Measurements from ENCODE around the gene CASZ1.

CASZ1 gene

GRCh38 chr1:10727751-10728232 is 68.7 kb downstream of the CASZ1 start:
- no peak for TF ChIP-seq TAF1 (IDR thresholded peaks at IDR 0.05; ENCODE audit: borderline replicate concordance, low read depth, low read length)
- no peak for TF ChIP-seq POLR2A (IDR thresholded peaks at IDR 0.05; ENCODE audit: low read depth, low read length)
- no peak for TF ChIP-seq POLR2AphosphoS5 (IDR thresholded peaks at IDR 0.05; ENCODE audit: low read depth, low read length)
- FAIRE-seq: no peak
- DNase-seq (ENCODE audit: insufficient read length): no peak

GRCh38 chr1:10726355-10726754 is 70.1 kb downstream of the CASZ1 start:
- DNase-seq (ENCODE audit: insufficient read length): no peak
- no peak for FAIRE-seq
- TF ChIP-seq POLR2A (IDR thresholded peaks at IDR 0.05; ENCODE audit: low read depth, low read length) (no peak), POLR2AphosphoS5 (IDR thresholded peaks at IDR 0.05; ENCODE audit: low read depth, low read length) (no peak), TAF1 (IDR thresholded peaks at IDR 0.05; ENCODE audit: borderline replicate concordance, low read depth, low read length) (no peak)

GRCh38 chr1:10724948-10725847 is 71.2 kb downstream of the CASZ1 start:
- DNase-seq (ENCODE audit: insufficient read length) (no peak), FAIRE-seq (no peak)
- TF ChIP-seq POLR2A (IDR thresholded peaks at IDR 0.05; ENCODE audit: low read depth, low read length) (no peak), POLR2AphosphoS5 (IDR thresholded peaks at IDR 0.05; ENCODE audit: low read depth, low read length) (no peak), TAF1 (IDR thresholded peaks at IDR 0.05; ENCODE audit: borderline replicate concordance, low read depth, low read length) (no peak)

DNA sequence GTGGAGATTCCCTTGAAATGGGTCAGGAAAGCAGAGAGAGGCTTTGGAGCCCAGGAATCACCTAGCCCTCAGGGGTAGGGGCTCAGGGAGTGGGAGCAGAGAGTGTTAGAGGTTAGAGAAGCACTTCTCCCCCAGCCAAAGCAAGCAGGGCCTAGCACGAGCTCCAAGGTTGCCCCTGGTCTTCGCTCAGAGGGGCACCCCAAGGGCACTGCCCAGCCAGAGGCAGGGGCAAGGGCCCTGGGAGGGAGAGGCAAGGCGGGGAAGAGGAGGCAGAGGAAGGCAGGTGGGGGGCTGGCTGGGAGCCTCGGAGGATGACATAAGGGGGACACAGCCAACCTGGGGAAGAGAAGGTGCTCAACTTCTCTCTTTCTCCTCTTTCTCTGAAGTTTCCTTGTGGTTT is 71.9 kb downstream of the CASZ1 start:
- no peak for FAIRE-seq
- no peak for TF ChIP-seq POLR2AphosphoS5 (IDR thresholded peaks at IDR 0.05; ENCODE audit: low read depth, low read length)
- TF ChIP-seq POLR2A (IDR thresholded peaks at IDR 0.05; ENCODE audit: low read depth, low read length): no peak

DNA sequence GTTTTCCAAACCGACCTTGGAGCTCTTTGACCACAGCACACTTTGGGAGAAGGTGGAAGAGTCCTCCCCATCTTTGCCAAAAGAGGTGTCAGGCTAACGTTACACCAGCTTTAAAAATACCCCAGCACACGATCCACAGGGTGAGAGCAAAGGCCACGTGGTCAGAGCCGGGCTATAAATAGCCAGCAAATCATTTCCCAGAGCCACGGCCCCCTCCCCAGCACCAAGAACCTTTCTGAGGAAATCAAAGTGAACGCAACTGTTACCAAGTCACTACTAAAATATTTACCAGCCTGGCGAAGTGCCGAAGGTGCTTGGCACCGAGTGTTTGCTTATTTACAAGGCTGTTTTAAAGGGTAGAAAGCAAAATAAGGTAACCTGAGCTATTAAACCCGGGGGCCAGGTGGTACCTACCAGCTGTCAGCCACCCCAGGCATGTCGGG is 72.4 kb downstream of the CASZ1 start:
- TF ChIP-seq POLR2A (IDR thresholded peaks at IDR 0.05; ENCODE audit: low read depth, low read length) (no peak), POLR2AphosphoS5 (IDR thresholded peaks at IDR 0.05; ENCODE audit: low read depth, low read length) (no peak), TAF1 (IDR thresholded peaks at IDR 0.05; ENCODE audit: borderline replicate concordance, low read depth, low read length) (no peak)
- no peak for FAIRE-seq
- DNase-seq (ENCODE audit: insufficient read length): no peak

More for the DNA sequence above, 71.9 kb downstream of the CASZ1 start:
- no peak for DNase-seq (ENCODE audit: insufficient read length)

DNA sequence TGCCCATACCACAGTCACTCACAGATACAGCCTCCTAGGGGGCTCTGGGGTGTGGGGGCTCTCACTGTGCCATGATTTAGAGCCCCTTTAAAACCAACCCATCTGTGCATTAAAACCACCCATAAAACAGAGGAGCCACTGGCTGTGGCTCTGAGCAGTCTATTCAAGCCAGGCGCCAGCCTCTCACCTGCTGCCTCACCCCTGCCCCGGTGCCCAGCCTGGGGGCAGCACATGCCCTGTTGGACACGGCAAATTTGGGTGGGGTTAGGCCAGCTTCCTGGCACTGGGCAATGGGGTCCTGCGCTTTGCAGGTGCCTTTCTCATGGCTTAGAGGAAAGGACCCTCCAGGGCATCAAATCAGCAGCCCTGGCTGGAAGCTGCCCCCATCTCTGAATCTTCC is 73.1 kb downstream of the CASZ1 start:
- TF ChIP-seq POLR2AphosphoS5 (IDR thresholded peaks at IDR 0.05; ENCODE audit: low read depth, low read length) (no peak), POLR2A (IDR thresholded peaks at IDR 0.05; ENCODE audit: low read depth, low read length) (no peak), TAF1 (IDR thresholded peaks at IDR 0.05; ENCODE audit: borderline replicate concordance, low read depth, low read length) (no peak)
- FAIRE-seq (no peak), DNase-seq (ENCODE audit: insufficient read length) (no peak)

- TF ChIP-seq TAF1 (IDR thresholded peaks at IDR 0.05; ENCODE audit: borderline replicate concordance, low read depth, low read length): no peak
- TF ChIP-seq POLR2AphosphoS5 (IDR thresholded peaks at IDR 0.05; ENCODE audit: low read depth, low read length): no peak
- no peak for TF ChIP-seq POLR2A (IDR thresholded peaks at IDR 0.05; ENCODE audit: low read depth, low read length)
- DNase-seq (ENCODE audit: insufficient read length) (no peak), FAIRE-seq (no peak)
Measured at GRCh38 chr1:10722803-10723202, 73.6 kb downstream of the CASZ1 start.

DNA sequence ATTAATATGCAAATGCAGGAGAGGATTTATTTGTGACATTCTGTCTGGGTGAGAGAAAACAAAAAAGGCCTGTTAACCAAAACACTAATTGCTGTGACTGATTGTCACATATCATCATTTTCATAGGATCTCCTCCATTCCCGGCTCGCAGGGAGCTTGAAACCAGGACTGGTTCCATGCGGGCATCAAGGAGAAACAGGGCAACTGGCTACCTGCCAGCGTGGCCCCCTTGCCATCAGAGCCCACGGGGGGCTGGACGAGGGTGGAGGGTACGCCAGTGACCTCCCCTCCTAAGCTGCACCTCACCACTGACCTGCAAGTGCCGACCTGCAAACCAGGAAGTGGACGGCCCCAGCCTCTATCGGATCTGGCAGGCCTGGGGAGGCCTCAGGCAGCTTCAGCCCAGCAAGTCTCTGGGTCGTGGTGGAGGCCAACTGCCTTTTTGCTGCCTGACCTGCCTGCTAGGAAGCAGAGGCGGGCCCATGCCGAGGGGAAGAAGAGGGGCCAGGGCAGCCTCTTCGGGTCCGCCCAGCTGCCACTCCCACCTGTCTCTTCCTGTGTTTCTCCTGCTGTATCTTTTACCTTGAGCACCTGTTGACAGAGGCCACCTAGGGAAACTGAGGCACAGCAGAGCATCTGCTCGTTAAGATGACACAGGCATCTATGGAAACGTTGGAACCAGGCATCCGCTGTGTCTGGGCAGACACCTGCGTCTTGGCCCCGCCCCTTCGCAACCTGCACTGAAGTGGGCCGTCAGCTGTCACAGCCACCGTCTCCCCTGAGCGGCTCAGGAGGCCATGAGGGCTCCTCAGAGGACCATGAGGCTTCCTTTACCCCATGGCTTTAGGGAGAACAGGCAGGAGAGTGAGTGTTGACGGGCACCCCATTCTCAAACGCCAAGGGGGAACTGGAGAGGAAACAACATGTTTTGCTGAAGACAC is 74.8 kb downstream of the CASZ1 start:
- FAIRE-seq (no peak), DNase-seq (ENCODE audit: insufficient read length) (no peak)
- TF ChIP-seq TAF1 (IDR thresholded peaks at IDR 0.05; ENCODE audit: borderline replicate concordance, low read depth, low read length) (no peak), POLR2A (IDR thresholded peaks at IDR 0.05; ENCODE audit: low read depth, low read length) (no peak), POLR2AphosphoS5 (IDR thresholded peaks at IDR 0.05; ENCODE audit: low read depth, low read length) (no peak)

GRCh38 chr1:10720635-10721034 is 75.8 kb downstream of the CASZ1 start:
- DNase-seq (ENCODE audit: insufficient read length): no peak
- FAIRE-seq: no peak
- TF ChIP-seq TAF1 (IDR thresholded peaks at IDR 0.05; ENCODE audit: borderline replicate concordance, low read depth, low read length): no peak
- no peak for TF ChIP-seq POLR2A (IDR thresholded peaks at IDR 0.05; ENCODE audit: low read depth, low read length)
- TF ChIP-seq POLR2AphosphoS5 (IDR thresholded peaks at IDR 0.05; ENCODE audit: low read depth, low read length): no peak

- no peak for TF ChIP-seq POLR2A (IDR thresholded peaks at IDR 0.05; ENCODE audit: low read depth, low read length)
- no peak for TF ChIP-seq TAF1 (IDR thresholded peaks at IDR 0.05; ENCODE audit: borderline replicate concordance, low read depth, low read length)
- no peak for TF ChIP-seq POLR2AphosphoS5 (IDR thresholded peaks at IDR 0.05; ENCODE audit: low read depth, low read length)
- DNase-seq (ENCODE audit: insufficient read length) (no peak), FAIRE-seq (no peak)
Measured at GRCh38 chr1:10718083-10718415, 78.4 kb downstream of the CASZ1 start.

GRCh38 chr1:10717296-10718082 is 79.0 kb downstream of the CASZ1 start:
- FAIRE-seq: no peak
- DNase-seq (ENCODE audit: insufficient read length): no peak
- no peak for TF ChIP-seq TAF1 (IDR thresholded peaks at IDR 0.05; ENCODE audit: borderline replicate concordance, low read depth, low read length)
- TF ChIP-seq POLR2AphosphoS5 (IDR thresholded peaks at IDR 0.05; ENCODE audit: low read depth, low read length): no peak
- no peak for TF ChIP-seq POLR2A (IDR thresholded peaks at IDR 0.05; ENCODE audit: low read depth, low read length)

Data from GM12892 (cell line).